Ovary (tissue), 3 donors: ENCODE measurements around the gene NRXN3.

ENCODE experiments used
- EP300 ChIP-seq: sonication (generic); formaldehyde crosslinking; IDR thresholded peaks from one replicate; pipeline ENCODE4 v1.6.1; 2017; ENCODE audit warnings: antibody characterized with exemption
- TF ChIP-seq, protein P1 (sequence below), 3 donors: fragments of 450-650 bp in 2 of 3; fragments of 200-600 bp in 1 of 3; IDR thresholded peaks; one replicate each; pipeline versions ENCODE4 v1.5.1 to v1.8.0; 2016 to 2022; ENCODE audit warnings: antibody characterized with exemption in 3 of 3, mild to moderate bottlenecking in 1 of 3
- donor health status: DM: no; HTN: no; CAD: no.

DNA sequence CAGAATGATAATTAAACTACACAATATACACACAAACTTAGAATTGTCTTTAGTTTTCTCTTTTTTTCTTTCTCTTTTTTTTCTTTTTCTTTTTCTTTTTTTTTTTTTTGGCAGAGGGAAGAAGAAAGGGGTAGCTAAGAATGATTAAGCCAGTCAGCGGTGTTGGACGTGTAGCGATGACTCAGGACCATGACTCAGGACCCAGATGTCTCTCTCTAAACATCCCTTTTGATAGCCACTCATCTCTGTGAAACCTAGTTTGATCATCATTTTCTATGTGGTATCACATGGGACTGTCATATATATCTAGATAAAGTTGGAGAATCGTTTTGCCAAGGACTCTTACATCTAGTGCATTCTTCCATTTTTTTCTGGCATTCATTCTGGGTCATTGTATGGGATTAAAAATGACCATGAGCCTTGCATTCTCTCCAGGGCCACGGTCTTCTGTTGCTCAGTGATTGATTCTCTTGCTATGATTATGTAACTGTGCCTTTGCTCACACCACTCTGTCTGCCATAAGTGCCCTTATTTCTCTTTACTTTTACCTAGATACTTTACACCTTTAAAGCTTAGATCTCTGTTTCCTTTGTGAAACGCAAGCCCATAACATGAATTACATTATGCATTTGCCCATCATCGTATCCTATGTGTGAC lies 26.6 kb upstream of the NRXN3 start:
- TF ChIP-seq, protein P1, sequence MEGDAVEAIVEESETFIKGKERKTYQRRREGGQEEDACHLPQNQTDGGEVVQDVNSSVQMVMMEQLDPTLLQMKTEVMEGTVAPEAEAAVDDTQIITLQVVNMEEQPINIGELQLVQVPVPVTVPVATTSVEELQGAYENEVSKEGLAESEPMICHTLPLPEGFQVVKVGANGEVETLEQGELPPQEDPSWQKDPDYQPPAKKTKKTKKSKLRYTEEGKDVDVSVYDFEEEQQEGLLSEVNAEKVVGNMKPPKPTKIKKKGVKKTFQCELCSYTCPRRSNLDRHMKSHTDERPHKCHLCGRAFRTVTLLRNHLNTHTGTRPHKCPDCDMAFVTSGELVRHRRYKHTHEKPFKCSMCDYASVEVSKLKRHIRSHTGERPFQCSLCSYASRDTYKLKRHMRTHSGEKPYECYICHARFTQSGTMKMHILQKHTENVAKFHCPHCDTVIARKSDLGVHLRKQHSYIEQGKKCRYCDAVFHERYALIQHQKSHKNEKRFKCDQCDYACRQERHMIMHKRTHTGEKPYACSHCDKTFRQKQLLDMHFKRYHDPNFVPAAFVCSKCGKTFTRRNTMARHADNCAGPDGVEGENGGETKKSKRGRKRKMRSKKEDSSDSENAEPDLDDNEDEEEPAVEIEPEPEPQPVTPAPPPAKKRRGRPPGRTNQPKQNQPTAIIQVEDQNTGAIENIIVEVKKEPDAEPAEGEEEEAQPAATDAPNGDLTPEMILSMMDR (IDR thresholded peaks at IDR 0.05): no peak
- no peak for TF ChIP-seq EP300
